NCI-H2171 treated with DMSO at 0.1 percent for 48 hours (cell line): ENCODE data around the gene PRDM16.
A peak's percentile ranks its signal among the peaks of the same experiment; 100 is the strongest.
"Not testable (repeated sequence)": the region's sequence is repeated elsewhere in the genome, so short reads cannot be mapped to it uniquely, and the experiment has no call there.

Experiments
- DNase-seq: peaks from one replicate; lab custom pipeline; 2025; lab: John Stamatoyannopoulos, UW

The PRDM16 gene

DNA sequence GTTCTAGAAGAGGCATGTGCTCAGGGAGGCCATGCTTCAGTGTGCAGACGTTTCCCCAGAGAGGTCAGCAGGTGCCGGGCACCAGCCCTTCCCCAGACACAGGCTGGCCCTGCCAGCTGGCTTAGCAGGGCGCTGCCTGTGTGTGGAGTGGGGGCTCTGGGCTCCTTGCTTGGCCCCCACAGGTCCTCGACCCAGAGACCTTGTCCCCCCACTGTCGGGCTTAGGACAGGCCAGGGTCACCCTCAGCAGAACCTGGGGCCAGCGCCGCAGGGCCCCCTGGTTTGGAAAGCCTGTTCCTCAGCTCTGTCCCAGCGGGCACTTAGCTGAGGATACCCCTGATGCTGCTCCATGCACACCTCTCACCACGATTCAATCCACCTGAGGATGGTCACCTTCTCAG is 213.2 kb downstream of the PRDM16 start:
- DNase-seq, result no peak

DNA sequence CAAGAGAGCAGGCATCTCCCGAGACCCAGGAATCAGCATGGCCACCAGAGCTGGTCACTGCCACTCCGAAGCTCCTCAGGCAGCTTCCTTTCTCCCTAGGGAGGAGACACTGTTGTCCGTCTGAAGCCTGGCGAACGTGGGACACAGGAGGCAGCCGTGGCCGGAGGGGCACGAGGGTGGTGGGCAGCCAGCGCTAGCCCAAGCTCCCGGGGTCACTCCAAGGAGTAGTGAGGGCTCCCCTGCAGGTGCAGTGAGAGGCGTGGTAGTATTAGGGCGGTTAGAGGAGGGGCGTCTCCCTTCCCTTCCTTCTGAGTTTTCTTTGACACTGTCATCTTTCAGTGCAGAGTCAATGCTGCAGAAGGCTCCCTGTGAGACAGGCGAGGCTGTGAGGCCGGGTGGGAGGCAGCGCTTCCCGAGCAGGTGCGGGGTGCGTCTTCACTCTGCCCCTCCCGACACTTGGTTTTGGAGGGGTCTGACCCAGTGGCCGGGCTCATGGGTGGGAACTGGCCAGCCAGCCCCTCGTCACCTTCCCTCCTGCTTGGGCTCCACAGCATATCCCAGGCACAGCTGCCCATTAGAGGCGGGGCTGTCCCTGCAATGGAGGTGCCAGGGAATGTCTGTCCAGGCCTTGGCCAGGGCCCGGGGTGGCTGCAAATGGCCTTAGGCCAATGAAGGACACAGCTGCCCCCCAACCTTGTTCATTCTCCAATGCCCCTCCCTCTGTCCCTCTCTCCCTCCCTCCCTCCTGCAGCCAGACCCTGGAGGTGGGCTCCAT is 213.8 kb downstream of the PRDM16 start:
- DNase-seq, result no peak

DNA sequence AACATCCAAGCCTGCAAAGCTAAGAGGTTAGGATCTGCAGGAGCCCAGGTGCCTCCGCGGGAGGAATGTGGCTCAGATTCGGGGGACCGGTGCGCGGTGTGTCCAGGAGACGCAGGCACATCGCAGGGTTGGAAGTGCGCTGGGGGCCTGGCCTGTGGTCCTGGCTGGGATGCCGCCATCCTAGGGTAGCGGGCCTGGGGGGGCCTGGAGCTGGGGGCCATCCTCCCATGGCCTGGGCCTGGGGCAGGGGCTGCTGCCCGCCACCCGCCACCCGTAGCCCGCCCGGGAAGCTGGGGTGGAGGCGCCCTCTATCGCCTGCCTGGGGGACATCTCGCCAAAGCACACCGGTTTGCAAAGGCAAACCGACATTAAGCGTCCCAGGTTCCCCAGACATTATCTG is 214.8 kb downstream of the PRDM16 start:
- DNase-seq, result no peak

DNA sequence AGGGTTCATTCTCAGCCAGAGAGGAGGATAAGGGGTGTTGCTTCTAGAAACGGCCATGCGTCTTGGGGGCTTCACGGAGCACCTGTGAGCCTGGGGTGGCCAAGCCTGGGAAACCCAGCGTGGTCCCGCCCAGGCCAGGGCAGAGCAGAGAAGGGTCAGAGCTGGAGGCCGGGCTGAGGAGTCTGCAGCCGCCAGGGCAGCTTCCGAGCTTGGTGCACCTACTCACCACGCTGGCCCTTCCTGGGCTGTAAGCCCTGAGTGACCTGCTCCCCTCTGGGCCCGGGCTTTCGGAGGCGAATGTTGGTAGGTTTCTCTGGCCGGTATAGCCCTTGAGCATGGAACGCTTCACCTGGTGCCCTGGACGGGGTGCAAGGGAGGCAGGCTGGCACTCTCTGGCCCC is 215.7 kb downstream of the PRDM16 start:
- no peak for DNase-seq

DNA sequence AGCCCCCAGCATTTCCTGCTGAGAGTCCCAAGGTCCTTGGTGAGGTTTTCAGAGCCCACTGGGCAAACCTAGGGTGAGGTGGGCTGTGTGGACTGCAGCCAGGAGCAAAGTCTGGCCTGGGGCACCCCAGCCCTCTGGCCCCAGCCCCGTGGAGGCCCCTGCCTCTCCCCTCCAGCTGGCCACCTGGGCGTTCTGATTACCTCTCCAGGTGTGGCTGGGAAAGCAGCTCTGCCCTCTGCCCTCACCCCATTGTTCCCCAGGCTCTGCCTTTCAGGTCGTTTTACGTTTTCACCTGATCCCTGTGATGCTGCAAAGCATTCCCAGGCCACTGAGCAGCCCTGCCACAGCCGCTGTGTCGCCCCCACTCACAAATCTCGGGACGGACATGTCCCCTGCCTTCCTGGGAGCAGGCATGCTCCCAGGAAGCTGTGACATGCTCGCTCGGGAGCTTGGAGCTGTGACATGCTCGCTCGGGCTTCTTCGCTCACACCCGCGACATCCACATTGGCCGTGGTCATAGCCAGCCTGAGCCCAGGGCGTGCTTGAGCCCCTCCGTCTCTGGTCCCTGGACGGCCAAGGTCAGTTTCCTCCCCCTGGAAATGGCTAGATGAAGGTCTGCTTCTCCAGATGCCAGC is 216.2 kb downstream of the PRDM16 start:
- DNase-seq, result no peak

DNA sequence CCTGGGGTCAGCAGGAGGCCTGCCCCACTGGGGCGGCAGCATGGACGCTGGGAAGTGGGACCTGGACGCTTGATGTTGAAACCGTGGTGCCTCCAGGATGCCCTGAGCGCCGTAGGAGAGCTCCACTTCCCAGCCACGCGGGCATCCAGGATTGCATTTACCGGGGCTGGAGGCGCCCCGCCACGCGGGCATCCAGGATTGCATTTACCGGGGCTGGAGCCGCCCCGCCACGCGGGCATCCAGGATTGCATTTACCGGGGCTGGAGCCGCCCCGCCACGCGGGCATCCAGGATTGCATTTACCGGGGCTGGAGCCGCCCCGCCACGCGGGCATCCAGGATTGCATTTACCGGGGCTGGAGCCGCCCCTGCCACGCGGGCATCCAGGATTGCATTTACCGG is 218.1 kb downstream of the PRDM16 start:
- DNase-seq, result not testable (repeated sequence)

DNA sequence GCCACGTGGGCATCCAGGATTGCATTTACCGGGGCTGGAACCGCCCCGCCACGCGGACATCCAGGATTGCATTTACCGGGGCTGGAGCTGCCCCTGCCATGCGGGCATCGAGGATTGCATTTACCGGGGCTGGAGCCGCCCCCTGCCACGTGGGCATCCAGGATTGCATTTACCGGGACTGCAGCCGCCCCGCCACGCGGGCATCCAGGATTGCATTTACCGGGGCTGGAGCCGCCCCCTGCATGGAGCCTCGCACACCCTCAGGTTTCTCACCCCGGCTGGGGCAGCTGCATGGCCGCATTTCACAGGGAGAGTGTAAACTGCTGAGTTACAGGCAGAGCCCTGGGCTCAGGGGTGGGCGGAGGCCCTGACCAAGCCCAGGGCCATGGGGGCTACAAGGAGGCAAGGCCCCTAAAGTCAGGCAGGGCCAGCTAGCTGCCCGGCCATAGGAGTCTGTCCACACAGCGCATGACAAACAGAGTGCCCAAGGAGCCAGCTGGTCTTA is 218.7 kb downstream of the PRDM16 start:
- no peak for DNase-seq

DNA sequence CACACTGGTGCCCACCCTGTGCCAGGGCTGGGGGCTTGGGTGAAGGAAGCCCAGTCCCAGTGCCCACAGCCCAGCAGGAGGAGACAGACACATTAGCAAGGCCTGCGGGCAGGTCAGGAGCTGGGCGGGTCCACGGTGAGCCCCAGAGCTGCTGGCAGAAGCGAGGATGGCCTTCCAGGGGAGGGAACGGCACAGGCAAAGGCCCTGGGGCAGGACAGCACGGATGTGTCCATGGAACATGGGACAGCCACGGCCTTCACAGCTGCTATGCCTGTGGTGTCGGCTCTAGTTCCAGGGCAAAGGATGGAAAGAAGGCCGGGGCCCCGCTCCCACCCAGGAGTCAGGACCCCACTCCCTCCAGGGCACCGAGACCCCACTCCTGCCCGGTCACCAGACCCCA is 220.5 kb downstream of the PRDM16 start:
- no peak for DNase-seq

DNA sequence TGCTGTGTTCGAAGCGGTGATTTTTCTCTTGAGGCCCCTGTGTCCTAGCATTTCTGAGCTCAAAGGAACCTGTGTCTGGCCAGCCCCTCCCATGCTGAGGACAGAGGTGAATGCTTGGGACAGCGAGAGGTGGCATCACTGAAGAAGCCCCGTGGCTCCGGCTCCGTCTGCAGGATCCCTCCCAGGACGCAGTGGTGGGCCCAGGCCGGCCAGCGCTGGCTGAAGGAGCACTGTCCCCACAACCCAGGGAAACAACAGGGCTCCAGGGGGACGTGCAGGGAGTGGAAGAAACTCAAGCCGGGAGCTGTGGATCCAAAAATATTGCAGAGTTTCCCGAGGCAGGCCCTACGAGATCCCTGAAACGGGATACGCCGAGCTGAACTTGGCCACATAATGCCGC is 221.4 kb downstream of the PRDM16 start:
- DNase-seq, result no peak

DNA sequence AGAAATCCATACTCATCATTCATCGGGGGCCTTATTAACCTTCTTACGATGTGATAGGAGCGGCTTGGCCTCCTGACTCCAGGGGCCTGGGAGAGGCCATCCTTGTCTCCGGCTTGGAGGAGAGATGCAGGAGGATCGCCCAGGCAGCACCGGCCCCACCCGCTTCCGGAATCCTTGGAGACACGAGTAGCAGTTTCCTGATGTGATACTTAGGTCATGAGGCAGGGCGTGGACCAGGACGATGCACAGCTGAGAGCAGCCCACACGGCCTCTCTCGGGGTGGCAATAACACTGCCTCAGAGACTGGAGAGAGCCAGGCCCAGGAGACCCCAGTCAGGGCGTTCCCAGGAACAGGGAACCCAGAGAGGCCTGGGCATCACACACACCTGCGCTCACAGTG is 221.9 kb downstream of the PRDM16 start:
- DNase-seq, result no peak

DNA sequence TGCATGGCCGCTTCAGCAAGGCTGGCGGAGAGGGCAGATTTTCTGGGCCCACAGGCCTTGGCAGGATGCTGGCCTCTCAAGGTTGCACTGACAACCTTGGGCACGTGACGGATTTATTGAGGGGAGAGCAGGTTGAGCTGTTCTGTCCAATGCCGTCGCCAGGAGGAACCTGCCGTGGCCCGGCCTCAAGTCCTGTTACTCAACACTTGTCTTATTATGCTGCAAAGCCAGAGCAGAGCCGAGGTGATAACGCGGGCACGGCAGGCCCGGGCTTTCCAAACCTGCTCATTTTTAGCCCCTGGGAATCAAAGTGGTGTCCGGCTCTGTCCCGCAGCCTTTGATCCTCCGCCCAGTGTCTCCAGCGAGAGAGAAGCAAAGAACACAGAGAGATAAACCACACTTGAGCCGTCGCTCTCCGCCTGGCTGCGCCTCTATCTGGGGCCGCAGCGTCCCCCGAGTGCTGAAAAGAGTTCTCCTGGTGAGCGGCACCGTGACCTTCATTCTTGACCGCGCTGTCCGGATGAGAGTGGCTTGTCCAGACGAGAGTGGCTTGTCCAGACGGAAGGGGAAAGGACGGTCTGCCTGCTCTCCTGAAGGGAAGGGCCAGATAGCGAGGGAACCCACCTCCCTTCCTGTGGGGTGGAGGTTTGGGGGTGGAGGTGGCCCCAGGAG is 223.2 kb downstream of the PRDM16 start:
- no peak for DNase-seq

DNA sequence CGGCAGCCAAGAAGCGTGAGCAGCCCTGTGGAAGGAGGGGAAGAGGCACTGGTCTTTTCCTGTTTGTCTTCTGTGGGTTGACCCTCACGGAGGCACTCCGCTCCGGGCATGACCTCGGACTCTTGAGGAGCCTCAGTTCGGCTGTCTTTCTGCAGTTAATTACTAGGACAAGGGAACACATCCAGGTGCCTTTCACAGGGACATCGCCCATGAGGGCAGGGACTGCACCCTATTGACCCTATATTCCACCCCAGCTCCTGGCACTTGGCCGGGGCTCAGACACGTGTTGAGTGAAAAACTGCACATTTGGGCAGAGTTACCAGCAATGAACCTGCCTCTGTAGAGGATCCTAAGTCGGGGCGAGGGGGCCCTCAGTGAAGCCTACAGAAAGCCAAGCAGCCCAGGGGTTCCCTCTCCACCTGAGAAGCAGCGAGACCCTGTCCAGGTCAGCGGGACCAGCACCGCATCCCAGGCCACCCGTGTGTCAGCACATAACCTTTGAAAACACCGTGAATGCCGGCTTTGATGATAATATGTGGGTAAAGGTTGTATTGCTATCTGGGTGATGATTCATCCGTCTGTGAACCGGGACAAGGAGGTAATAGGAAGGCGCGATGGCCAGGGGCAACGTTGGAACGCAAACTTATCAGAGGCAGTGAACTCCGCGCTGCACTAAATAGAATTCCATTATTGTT is 224.0 kb downstream of the PRDM16 start:
- DNase-seq, result no peak

DNA sequence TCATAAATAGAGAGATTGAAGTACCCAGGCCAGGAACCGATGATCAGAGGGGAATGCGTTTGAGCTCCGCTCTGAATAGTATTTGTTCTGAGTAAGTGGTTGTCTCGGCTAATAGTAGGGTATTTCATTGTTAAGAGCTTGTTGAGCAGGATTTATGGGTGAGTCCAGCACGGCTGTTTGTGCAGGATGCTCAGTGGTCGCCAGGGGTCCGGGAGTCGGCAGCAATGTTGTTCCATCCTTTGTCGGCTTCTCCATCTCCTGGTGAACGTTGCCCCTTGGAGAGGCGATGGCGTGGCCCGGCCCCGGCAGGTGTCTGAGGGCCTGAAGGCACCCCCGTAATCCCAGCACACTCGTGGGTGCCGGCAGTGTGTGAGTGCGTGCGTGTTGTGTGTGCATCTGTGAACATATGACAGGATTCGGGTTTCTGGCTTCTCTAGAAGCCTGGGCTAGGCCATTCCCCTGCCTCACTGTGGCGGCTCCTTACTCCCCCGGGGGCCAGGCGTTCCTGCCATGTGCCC is 224.6 kb downstream of the PRDM16 start:
- DNase-seq, result peak; percentile 4

DNA sequence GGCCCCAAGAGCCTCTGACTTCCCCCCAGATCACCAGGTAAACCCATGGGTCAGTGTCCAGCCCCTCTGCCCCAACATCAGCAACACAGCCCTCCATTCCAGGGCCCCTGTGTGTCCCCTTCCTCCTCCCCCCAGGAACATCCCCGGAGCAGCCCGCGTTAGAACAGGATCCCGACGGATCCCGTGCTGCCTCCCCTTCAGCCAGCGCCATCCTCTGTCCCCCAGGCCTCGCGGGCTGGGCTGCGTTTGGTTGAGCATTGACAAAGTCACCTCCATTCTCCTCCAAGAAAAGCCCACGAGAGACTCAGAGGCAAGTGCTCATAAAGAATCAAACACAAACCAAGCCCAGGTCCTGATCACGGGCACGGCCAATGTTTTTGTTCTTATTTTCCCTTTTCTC is 225.4 kb downstream of the PRDM16 start:
- DNase-seq, result no peak

DNA sequence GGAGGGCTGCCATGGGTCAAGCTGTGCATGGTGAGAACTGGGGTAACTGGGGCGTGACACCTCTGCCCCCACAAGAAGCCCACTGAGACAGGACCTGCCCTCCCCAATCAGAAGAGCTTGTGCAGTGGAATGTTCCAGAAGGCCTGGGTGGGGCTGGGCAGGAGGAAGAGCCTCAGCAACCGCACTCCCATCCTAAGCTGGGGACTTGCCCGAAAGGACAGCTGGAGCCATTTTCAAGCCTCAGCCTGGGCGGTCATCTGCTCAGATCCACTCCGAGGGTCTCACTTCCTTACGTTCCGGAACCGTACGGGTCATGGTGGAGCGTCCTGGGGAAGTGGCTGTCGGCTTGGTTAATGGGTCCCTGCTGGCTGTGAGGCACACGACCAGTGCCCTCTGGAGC is 226.8 kb downstream of the PRDM16 start:
- no peak for DNase-seq

DNA sequence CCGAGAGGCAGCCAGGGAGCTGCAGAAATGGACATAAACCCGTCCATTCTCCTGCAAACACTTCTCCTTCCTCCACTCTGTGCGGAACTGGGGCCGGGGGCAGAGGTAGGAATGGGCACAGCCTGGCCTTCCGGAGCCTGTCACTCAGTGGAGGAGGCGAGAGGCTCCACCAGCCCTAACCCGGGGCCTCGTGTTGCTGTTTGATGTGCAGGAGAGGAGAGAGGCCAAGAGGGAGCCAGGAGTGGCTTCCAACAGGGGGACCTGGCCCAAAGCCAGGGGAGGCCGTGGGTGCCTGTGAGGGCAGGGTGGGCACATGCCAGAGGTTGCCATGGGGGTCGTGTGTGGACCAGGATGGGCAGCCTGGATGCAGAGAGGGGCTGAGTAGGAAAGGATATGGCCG is 227.3 kb downstream of the PRDM16 start:
- no peak for DNase-seq

DNA sequence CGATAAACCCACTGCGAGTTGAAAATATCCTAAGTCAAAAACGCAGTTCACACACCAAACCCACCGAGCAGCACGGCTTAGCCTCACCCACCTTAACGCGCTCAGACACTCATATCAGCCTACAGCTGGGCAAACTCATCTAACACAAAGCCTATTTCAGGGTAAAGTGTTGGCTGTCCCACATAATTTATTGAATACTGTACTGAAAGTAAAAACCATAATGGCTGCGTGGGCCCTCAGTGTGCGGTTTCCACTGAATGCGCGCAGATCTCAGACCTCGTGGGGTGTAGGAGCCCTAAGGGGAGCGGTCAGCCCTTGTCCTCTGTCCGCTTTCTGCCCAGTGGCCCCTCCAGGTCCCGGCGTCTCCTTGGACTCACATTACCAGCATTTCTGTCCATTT is 227.8 kb downstream of the PRDM16 start:
- no peak for DNase-seq

DNA sequence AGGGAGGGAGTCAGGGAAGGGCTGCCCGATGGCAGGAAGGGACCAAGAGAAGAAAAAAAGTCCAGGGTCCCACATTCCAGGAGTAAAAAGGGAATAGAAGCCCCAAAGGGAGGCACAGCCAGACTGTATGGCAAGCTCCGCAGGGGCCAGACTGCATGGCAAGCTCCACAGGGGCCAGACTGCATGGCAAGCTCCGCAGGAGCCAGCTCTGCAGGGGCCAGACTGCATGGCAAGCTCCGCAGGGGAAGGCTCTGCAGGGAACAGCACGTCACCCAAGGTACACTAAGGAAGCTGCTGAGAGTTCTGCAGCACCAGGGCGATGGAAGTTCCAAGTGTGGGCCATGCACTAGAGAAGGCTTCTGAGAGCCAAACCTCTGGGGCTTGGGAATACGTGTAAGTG is 228.8 kb downstream of the PRDM16 start:
- no peak for DNase-seq

DNA sequence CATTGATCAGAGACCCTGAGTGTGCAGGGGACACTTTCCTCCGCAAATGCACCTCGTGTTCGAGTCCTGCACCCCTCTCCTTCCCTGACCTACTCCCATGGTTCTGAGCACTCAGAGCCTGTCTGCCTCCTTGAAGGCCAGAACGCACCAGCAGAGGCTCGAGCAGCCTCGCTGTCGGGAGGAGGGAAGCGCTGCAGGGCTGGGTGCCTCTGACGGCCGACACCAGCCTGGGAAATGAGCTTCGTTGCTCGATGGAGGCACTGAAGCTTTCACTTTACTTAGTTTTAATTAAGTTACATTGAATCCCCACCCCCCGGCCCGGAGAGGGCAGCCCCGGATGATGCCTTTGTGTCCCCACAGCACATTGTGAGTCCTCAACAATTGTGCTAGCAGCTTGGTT is 229.2 kb downstream of the PRDM16 start:
- no peak for DNase-seq

DNA sequence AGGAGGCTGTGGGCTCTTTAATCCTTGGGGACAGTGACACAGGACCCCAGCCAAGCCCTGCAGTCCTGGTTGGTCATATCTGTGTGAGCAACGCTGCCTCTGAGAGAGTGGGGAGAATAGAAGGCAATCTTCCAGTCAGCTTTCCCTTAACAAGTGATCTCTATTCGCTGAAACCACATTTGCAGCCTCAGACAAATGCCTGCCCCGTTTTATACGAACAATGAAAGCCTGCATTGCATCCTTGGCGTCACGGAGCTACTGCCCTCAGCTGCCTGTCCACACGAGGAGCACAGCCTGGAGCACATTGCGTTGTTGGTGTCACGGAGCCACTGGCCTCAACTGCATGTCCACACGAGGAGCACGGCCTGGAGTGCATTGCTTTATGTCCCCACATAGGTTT is 235.2 kb downstream of the PRDM16 start:
- no peak for DNase-seq

DNA sequence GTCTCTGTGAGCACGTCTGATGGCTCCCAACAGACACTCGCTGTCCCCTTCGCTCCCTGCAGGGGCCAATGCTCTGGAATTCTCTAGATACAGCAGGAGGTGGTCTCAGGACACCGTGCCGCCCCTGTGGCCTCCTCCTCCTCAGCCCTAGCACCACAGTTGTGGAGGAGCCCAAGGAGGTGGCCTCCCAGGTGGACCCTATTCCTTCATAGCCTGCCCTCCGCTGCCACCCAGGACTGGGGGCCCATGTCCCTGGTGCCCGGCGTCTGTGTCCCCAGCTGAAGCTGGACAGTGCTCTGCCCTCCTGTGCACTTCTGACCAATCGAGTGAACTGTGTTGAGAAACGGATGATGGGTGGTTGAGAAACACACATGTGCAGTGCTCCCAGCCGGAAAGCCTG is 235.7 kb downstream of the PRDM16 start:
- DNase-seq, result no peak

DNA sequence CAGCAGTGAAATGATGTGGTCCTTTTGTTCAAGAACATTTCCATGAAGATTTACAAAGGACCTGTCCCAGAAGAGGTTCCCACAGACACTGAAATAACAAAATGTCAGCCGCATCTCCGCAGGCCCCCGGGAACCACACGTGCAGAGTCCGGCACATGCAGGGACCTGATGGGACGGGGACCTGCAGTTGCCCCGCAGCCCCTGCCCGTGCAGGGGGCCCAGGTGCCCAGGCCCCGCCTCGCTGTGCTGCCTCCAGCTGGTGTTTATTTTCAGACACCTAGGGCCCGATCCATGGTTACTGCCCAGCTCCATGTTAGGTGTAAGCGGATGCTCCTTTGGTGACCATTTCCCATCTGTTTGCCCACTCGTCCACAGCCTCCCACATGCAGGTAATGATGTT is 236.2 kb downstream of the PRDM16 start:
- no peak for DNase-seq
